ENCODE measurements around the gene DNAAF2.

Gene DNAAF2

GRCh38 chr14:49582113-49582977 lies 52.7 kb downstream of the DNAAF2 start:
- no peak for FAIRE-seq

GRCh38 chr14:49581209-49582112 lies 53.6 kb downstream of the DNAAF2 start:
- no peak for FAIRE-seq

- FAIRE-seq: no peak
These were observed 55.2 kb downstream of the DNAAF2 start for GRCh38 chr14:49579841-49580240.

- no peak for FAIRE-seq
These were observed 56.9 kb downstream of the DNAAF2 start for GRCh38 chr14:49578141-49578540.
